IMR-90 (cell line): ENCODE measurements around the gene TRABD2A. TPM values are rescaled to one million over a fixed set of nuclear protein-coding genes. Genes with fewer than 3 reads are reported as not detected.

Experiments used
- ATAC-seq: fragments of 200-7000 bp; cut with Tn5 transposase; 2 replicates; pipeline ENCODE4 v1.9.1; 2020; ENCODE audit warnings: low read depth, mild to moderate bottlenecking, moderate library complexity
- BruUV-seq: library from RNA; stranded (reverse); fragments of 400-500 nt; replicated peaks from 2 replicates; lab custom pipeline; 2021; lab: Mats Ljungman, UMichigan
- CTCF ChIA-PET: fragments of 300-600 bp; formaldehyde crosslinking; extraction: SDS; loops from one replicate; lab custom pipeline; 2021; ENCODE audit warnings: antibody characterized with exemption; lab: Yijun Ruan, JAX
- POLR2A ChIA-PET: fragments of 300-600 bp; sonication (Branson Sonifier 250); formaldehyde crosslinking; loops from one replicate; lab custom pipeline; 2022; ENCODE audit warnings: antibody characterized with exemption; ENCODE audit not compliant: unreplicated experiment; lab: Charles Lee
- DNase-seq: peaks from one replicate; pipeline ENCODE4 v3.0.0; 2013
- H2AFZ ChIP-seq: replicated peaks from 2 replicates; pipeline ENCODE3; 2013; ENCODE audit warnings: low read length, mild to moderate bottlenecking; ENCODE audit not compliant: poor library complexity
- H2AK5ac ChIP-seq: 2 replicates; pipeline ENCODE4 v1.6.1; 2013; ENCODE audit warnings: low read depth, low read length, inconsistent platforms
- H2AK9ac ChIP-seq: replicated peaks from 2 replicates; pipeline ENCODE3; 2013; ENCODE audit warnings: mild to moderate bottlenecking, low read depth, low read length, moderate library complexity; ENCODE audit not compliant: poor library complexity
- H2BK120ac ChIP-seq: 2 replicates; pipeline ENCODE4 v1.6.1; 2013; ENCODE audit warnings: low read depth, low read length, inconsistent platforms
- H2BK15ac ChIP-seq: 3 replicates; pipeline ENCODE4 v1.6.1; 2013; ENCODE audit warnings: low read depth, low read length, inconsistent platforms
- H2BK20ac ChIP-seq: 2 replicates; pipeline ENCODE4 v1.6.1; 2013; ENCODE audit warnings: low read depth, mild to moderate bottlenecking, inconsistent platforms, low read length, moderate library complexity
- H2BK5ac ChIP-seq: 2 replicates; pipeline ENCODE4 v1.6.1; 2013; ENCODE audit warnings: mild to moderate bottlenecking, low read depth, low read length, inconsistent platforms; ENCODE audit not compliant: poor library complexity, severe bottlenecking
- H3K14ac ChIP-seq: replicated peaks from 2 replicates; pipeline ENCODE4 v1.6.1; 2013; ENCODE audit warnings: low read depth, low read length, inconsistent platforms
- H3K18ac ChIP-seq: 2 replicates; pipeline ENCODE4 v1.6.1; 2013; ENCODE audit warnings: low read depth, low read length, control low read depth
- H3K23ac ChIP-seq: 2 replicates; pipeline ENCODE4 v1.6.1; 2013; ENCODE audit warnings: low read depth, low read length, inconsistent platforms
- H3K27ac ChIP-seq: 2 replicates; pipeline ENCODE4 v1.5.1; 2013; ENCODE audit warnings: mild to moderate bottlenecking, control low read depth, low read length; ENCODE audit not compliant: insufficient read depth
- H3K27me3 ChIP-seq: 2 replicates; pipeline ENCODE4 v1.6.1; 2013; ENCODE audit warnings: low read length; ENCODE audit not compliant: control insufficient read depth, insufficient read depth
- H3K36me3 ChIP-seq: 2 replicates; pipeline ENCODE4 v1.6.1; 2013; ENCODE audit warnings: low read length, mixed read lengths; ENCODE audit not compliant: control insufficient read depth, insufficient read depth
- H3K4ac ChIP-seq: 2 replicates; pipeline ENCODE4 v1.6.1; 2013; ENCODE audit warnings: low read depth, low read length, inconsistent platforms
- H3K4me1 ChIP-seq: 2 replicates; pipeline ENCODE4 v1.6.1; 2013; ENCODE audit warnings: low read length, mixed read lengths; ENCODE audit not compliant: control insufficient read depth, insufficient read depth
- H3K4me2 ChIP-seq: 2 replicates; pipeline ENCODE4 v1.6.1; 2013; ENCODE audit warnings: low read depth, mild to moderate bottlenecking, control low read depth, low read length, moderate library complexity
- H3K4me3 ChIP-seq: 2 replicates; pipeline ENCODE4 v1.5.1; 2013; ENCODE audit warnings: low read depth, mild to moderate bottlenecking, control low read depth, low read length, moderate library complexity; ENCODE audit not compliant: insufficient read depth
- H3K56ac ChIP-seq: 2 replicates; pipeline ENCODE4 v1.6.1; 2013; ENCODE audit warnings: low read length, inconsistent platforms; ENCODE audit not compliant: insufficient read depth; ENCODE audit errors: extremely low read depth
- H3K79me1 ChIP-seq, 2 experiments: 2 replicates each; pipeline ENCODE4 v1.6.1; 2013; ENCODE audit warnings: low read length in 2 of 2, inconsistent platforms in 1 of 2, low read depth in 1 of 2
- H3K9ac ChIP-seq: 2 replicates; pipeline ENCODE4 v1.6.1; 2013; ENCODE audit warnings: low read depth, low read length, control low read depth
- H3K9me1 ChIP-seq: 2 replicates; pipeline ENCODE4 v1.6.1; 2013; ENCODE audit warnings: low read length, inconsistent platforms; ENCODE audit not compliant: insufficient read depth
- H3K9me3 ChIP-seq: 2 replicates; pipeline ENCODE4 v1.6.1; 2013; ENCODE audit warnings: low read length; ENCODE audit not compliant: control insufficient read depth, insufficient read depth
- H4K20me1 ChIP-seq: 2 replicates; pipeline ENCODE4 v1.6.1; 2013; ENCODE audit warnings: low read length, inconsistent platforms; ENCODE audit not compliant: insufficient read depth
- H4K5ac ChIP-seq: 2 replicates; pipeline ENCODE4 v1.6.1; 2013; ENCODE audit warnings: mild to moderate bottlenecking, low read depth, low read length, control low read depth
- H4K8ac ChIP-seq, 2 experiments: 2 replicates each; pipeline ENCODE4 v1.6.1; 2013; ENCODE audit warnings: low read depth in 2 of 2, low read length in 2 of 2, control low read depth in 1 of 2, inconsistent platforms in 1 of 2
- H4K91ac ChIP-seq: 2 replicates; pipeline ENCODE4 v1.6.1; 2013; ENCODE audit warnings: low read depth, low read length, inconsistent platforms; ENCODE audit not compliant: insufficient read depth
- CEBPB ChIP-seq: IDR thresholded peaks from 2 replicates; pipeline ENCODE4 v1.6.1; 2012; ENCODE audit warnings: low read depth, low read length, improper control_type of control experiment
- FOS ChIP-seq: fragments of 150-350 bp; IDR thresholded peaks from 2 replicates; pipeline ENCODE4 v1.6.1; 2016; ENCODE audit warnings: low read depth, low read length
- MAZ ChIP-seq: IDR thresholded peaks from 2 replicates; pipeline ENCODE4 v1.6.1; 2012; ENCODE audit warnings: low read depth, mild to moderate bottlenecking, low read length, improper control_type of control experiment, moderate library complexity, borderline replicate concordance
- MXI1 ChIP-seq: IDR thresholded peaks from 2 replicates; pipeline ENCODE4 v1.6.1; 2012; ENCODE audit warnings: low read depth, mild to moderate bottlenecking, low read length, moderate library complexity, borderline replicate concordance
- POLR2A ChIP-seq: IDR thresholded peaks from 2 replicates; pipeline ENCODE4 v1.6.1; 2012; ENCODE audit warnings: mild to moderate bottlenecking, low read depth, low read length
- SMC3 ChIP-seq: fragments of 150-350 bp; IDR thresholded peaks from 2 replicates; pipeline ENCODE4 v1.6.1; 2016; ENCODE audit warnings: low read depth, mild to moderate bottlenecking, antibody characterized with exemption, low read length, moderate library complexity
- WGBS, 2 experiments: methylation state at CpG; one replicate each; pipeline versions ENCODE4 v1.1.5 to v1.1.7; 2013; ENCODE audit warnings: missing lambda C conversion rate in 2 of 2; ENCODE audit not compliant: insufficient read length in 1 of 2; ENCODE audit errors: extremely low coverage in 2 of 2; 5-methylcytosine and 5-hydroxymethylcytosine counted together
- dilution Hi-C: fragments of 300-500 bp; cut with HindIII; formaldehyde crosslinking; loops from one replicate; pipeline ENCODE4 v1.14.3; 2018; ENCODE audit warnings: low sequenced_read_pairs; ENCODE audit not compliant: unreplicated experiment
- in situ Hi-C: fragments of 300-500 bp; cut with MboI; formaldehyde crosslinking; loops from 3 replicates; pipeline ENCODE4 v1.14.3; 2019; ENCODE audit warnings: low sequenced_read_pairs, inconsistent platforms, mixed read lengths
- intact Hi-C: fragments of 100-400 bp; cut with micrococcal nuclease; formaldehyde crosslinking; loops from 2 replicates; pipeline ENCODE4 v1.10.0; 2022
- polyA plus RNA-seq, 3 experiments: library from polyadenylated mRNA; depleted of rRNA; stranded (reverse); fragments of >200 nt; gene quantifications; 2 replicates each; pipeline ENCODE4 v1.2.3, GENCODE V29; 2012; ENCODE audit warnings: low replicate concordance in 1 of 3
- total RNA-seq: library from RNA; depleted of rRNA; stranded (reverse); fragments of >200 nt; gene quantifications from 2 replicates; pipeline ENCODE4 v1.2.3, GENCODE V29; 2012

TRABD2A gene
- total and polyA plus RNA-seq, 2 of the 4 experiments (the other 2 are of a cell fraction): 17.6 to 20.3 TPM

DNA sequence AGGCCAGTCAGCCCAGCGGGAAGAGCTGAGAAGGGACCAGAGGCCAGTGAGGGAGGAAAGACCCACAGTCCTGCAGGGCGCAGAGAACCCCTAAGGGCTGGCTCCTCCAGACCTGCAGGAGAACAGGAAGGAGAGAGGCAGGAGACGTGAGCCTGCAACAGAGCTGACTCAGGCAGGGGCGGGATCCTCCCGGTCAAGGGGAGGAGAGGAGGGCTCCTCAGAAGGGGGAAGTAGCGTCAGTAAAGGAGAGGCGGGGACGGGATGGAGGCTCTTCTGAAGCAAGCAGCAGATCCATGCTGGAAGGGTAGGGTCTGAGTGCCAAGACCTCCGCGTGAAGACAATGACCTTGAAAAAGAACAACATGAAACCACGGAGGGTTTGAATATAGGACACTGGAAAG, 50.8 kb downstream of the TRABD2A start:
- DNase-seq: no peak
- no peak overlapping the region for H4K8ac ChIP-seq
- dilution Hi-C loops: no loop called here
- H3K9ac ChIP-seq: no peak overlapping the region
- no peak overlapping the region for H3K23ac ChIP-seq
- H4K20me1 ChIP-seq: no peaks in the 10 kb centered on the region
- H3K18ac ChIP-seq: no peak overlapping the region
- no peak overlapping the region for H2BK120ac ChIP-seq
- peak overlapping the region; percentile 73 for H2AK9ac ChIP-seq
- H3K4ac ChIP-seq: no peak overlapping the region
- H3K4me1 ChIP-seq: peaks cover 4% of the 10 kb centered on the region
- peaks cover 16% of the 10 kb centered on the region for H3K9me1 ChIP-seq
- H3K56ac ChIP-seq: no peak overlapping the region
- H4K5ac ChIP-seq: no peak overlapping the region
- ATAC-seq: no peak
- peak overlapping the region; percentile 85 for H2BK5ac ChIP-seq
- BruUV-seq: no TSS peak
- ChIA-PET CTCF (no interaction called here), POLR2A (no interaction called here)
- no peaks in the 10 kb centered on the region for H3K27me3 ChIP-seq
- no peak overlapping the region for H3K14ac ChIP-seq
- H2BK20ac ChIP-seq: no peak overlapping the region
- H3K27ac ChIP-seq: no peak overlapping the region
- TF ChIP-seq FOS (no peak), POLR2A (no peak), SMC3 (no peak), CEBPB (no peak), MXI1 (no peak), MAZ (no peak)
- H2AFZ ChIP-seq: no peak overlapping the region
- H2AK5ac ChIP-seq: peak overlapping the region; percentile 15
- H3K4me3 ChIP-seq: no peak overlapping the region
- intact Hi-C loops: no loop called here
- 76% methylated on average over 9 of the region's 11 CpGs; no CpG with 5 or more reads in 1 of the 2 experiments for WGBS, 2 experiments
- H2BK15ac ChIP-seq: no peak overlapping the region
- in situ Hi-C loops: no loop called here
- H4K91ac ChIP-seq: no peak overlapping the region
- no peaks in the 10 kb centered on the region for H3K36me3 ChIP-seq
- no peak overlapping the region for H3K4me2 ChIP-seq
- peaks cover 0 to 9% of the 10 kb centered on the region in 2 experiments; a peak in 2 of 4 replicates for H3K79me1 ChIP-seq
- H3K9me3 ChIP-seq: no peaks in the 10 kb centered on the region
